GM19193 (cell line): ENCODE measurements around the gene GRIK2.

Source experiments
- POLR2A ChIP-seq: IDR thresholded peaks from 4 replicates; pipeline ENCODE4 v1.6.1; 2011; ENCODE audit not compliant: insufficient read depth, insufficient read length; ENCODE audit errors: extremely low read depth

The GRIK2 gene

GRCh38 chr6:101435038-101435437 is 41.5 kb downstream of the GRIK2 start:
- no peak for TF ChIP-seq POLR2A

GRCh38 chr6:101439790-101440189 is 46.3 kb downstream of the GRIK2 start:
- no peak for TF ChIP-seq POLR2A

- TF ChIP-seq POLR2A: no peak
These were observed 49.8 kb downstream of the GRIK2 start for GRCh38 chr6:101443315-101443714.

- no peak for TF ChIP-seq POLR2A
These were observed 51.2 kb downstream of the GRIK2 start for GRCh38 chr6:101444717-101445116.

GRCh38 chr6:101445527-101445926 is 52.0 kb downstream of the GRIK2 start:
- no peak for TF ChIP-seq POLR2A

GRCh38 chr6:101450901-101451300 is 57.4 kb downstream of the GRIK2 start:
- TF ChIP-seq POLR2A: no peak

GRCh38 chr6:101451981-101452380 is 58.5 kb downstream of the GRIK2 start:
- no peak for TF ChIP-seq POLR2A

GRCh38 chr6:101453221-101453620 is 59.7 kb downstream of the GRIK2 start:
- no peak for TF ChIP-seq POLR2A

GRCh38 chr6:101454106-101454676 is 60.7 kb downstream of the GRIK2 start:
- no peak for TF ChIP-seq POLR2A

- TF ChIP-seq POLR2A: no peak
These were observed 64.8 kb downstream of the GRIK2 start for GRCh38 chr6:101458336-101458735.

- no peak for TF ChIP-seq POLR2A
These were observed 65.3 kb downstream of the GRIK2 start for GRCh38 chr6:101458826-101459225.

GRCh38 chr6:101462576-101462975 is 69.1 kb downstream of the GRIK2 start:
- no peak for TF ChIP-seq POLR2A

GRCh38 chr6:101465863-101466262 is 72.4 kb downstream of the GRIK2 start:
- no peak for TF ChIP-seq POLR2A

GRCh38 chr6:101477436-101477835 is 83.9 kb downstream of the GRIK2 start:
- TF ChIP-seq POLR2A: no peak

- TF ChIP-seq POLR2A: no peak
These were observed 85.4 kb downstream of the GRIK2 start for GRCh38 chr6:101478891-101479290.

- TF ChIP-seq POLR2A: no peak
These were observed 89.1 kb downstream of the GRIK2 start for GRCh38 chr6:101482606-101483005.

GRCh38 chr6:101484781-101485180 is 91.3 kb downstream of the GRIK2 start:
- TF ChIP-seq POLR2A: no peak

- TF ChIP-seq POLR2A: no peak
These were observed 92.6 kb downstream of the GRIK2 start for GRCh38 chr6:101486124-101486523.

- TF ChIP-seq POLR2A: no peak
These were observed 93.2 kb downstream of the GRIK2 start for GRCh38 chr6:101486726-101487125.
